ENCODE measurements around the gene MLLT10. TPM values are rescaled to one million over a fixed set of nuclear protein-coding genes. Genes with fewer than 3 reads are reported as not detected.

The MLLT10 gene
- total RNA-seq, 1 experiment from 2014 or later, result 60.1 TPM

DNA sequence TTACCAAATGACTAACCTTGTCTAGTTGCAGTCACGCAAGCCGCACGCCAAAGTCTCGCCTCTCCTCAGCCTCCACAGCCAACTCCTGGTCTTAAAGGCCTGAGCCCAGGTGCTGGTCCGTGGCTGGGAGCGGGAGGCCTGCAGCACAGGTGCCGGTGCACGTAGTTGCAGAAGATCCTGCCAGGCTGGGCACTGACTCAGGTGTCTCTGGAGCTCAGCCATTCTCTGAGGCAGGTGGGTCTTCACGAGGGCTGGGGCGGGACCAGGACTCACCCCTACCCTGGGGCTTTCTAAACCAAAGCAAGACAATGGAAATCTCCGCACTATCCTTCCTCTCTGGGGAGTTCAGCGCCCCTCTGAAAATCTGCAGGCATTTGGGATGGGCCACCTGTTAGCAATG, 216.4 kb downstream of the MLLT10 start:
- ATAC-seq (peak; percentile 14), DNase-seq (ENCODE audit: low spot score) (peak; percentile 41)
- POLR2A ChIA-PET, result no interaction called here
- Mint-ChIP-seq H3K9me3 (no peaks in the 10 kb centered on the region), H3K36me3 (peaks cover 14% of the 10 kb centered on the region), H3K27ac (peak overlapping the region; percentile 96), H3K27me3 (ENCODE audit: low read depth) (no peaks in the 10 kb centered on the region), H3K4me3 (0 out of 2 replicates have a peak overlapping the region, but pooled peaks have one; percentile 10), H3K4me1 (peaks cover 76% of the 10 kb centered on the region)
- CTCF ChIA-PET, result interaction anchor here (0.6 to 1.8 kb wide), 2 partner anchors 18 to 56 kb away, joined by 3 to 5 read pairs; no protein-coding TSS in a partner anchor
- TF ChIP-seq NR2C2 (CRISPR knock-in tag; IDR thresholded peaks at IDR 0.05), result no peak
- TF ChIP-seq, protein P1, sequence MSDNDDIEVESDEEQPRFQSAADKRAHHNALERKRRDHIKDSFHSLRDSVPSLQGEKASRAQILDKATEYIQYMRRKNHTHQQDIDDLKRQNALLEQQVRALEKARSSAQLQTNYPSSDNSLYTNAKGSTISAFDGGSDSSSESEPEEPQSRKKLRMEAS (CRISPR knock-in tag; IDR thresholded peaks at IDR 0.05), result peak; percentile 61; the same call in 1 of the 2 replicates
- 0 out of 2 replicates have a peak, but pooled peaks have one; percentile 16 for TF ChIP-seq NR3C1 (CRISPR knock-in tag; conservative IDR thresholded peaks at IDR 0.05; ENCODE audit: low read depth)
- no peak for TF ChIP-seq NFATC4 (CRISPR knock-in tag; IDR thresholded peaks at IDR 0.05)
- TF ChIP-seq, protein P2, sequence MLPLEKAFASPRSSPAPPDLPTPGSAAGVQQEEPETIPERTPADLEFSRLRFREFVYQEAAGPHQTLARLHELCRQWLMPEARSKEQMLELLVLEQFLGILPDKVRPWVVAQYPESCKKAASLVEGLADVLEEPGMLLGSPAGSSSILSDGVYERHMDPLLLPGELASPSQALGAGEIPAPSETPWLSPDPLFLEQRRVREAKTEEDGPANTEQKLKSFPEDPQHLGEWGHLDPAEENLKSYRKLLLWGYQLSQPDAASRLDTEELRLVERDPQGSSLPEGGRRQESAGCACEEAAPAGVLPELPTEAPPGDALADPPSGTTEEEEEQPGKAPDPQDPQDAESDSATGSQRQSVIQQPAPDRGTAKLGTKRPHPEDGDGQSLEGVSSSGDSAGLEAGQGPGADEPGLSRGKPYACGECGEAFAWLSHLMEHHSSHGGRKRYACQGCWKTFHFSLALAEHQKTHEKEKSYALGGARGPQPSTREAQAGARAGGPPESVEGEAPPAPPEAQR (CRISPR knock-in tag; IDR thresholded peaks at IDR 0.05), result 0 out of 2 replicates have a peak, but pooled peaks have one; percentile 10

DNA sequence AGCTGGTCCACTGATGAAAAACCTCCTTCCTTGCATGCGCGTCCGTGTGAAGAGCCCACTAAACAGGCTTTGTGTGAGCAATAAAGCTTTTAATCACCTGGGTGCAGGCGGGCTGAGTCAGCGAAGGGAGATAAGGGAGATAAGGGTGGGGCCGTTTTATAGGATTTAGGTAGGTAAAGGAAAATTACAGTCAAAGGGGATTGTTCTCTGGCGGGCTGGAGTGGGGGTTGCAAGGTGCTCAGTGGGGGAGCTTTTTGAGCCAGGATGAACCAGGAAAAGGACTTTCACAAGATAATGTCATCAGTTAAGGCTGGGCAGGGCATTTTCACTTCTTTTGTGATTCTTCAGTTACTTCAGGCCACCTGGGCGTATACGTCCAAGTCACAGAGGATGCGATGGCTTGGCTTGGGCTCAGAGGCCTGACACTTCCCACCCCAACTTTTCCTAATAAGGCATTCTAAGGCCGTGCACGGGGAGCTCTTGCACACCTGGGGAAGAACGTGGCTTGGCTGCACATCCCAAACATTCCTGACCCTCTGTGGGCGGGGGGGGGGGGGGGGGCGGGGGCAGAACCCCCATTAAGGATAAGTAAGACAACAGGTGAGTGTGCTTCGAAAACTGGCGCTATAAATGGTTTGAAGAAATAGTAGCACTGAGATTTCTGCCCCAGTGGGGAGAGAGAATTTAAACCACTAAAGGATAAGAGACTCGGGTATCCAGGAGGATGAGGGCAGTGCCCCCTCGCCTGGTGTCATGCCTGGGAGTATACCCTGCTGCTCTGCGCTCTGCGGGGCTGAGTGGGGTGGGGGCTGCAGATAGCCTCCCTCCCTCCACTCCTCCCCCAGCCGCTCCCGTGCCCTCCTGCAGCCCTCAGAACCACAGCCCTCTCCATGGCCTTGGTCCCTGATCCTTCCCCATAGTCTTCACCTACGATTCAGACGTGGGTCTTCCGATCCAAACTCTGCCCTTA, 217.6 kb downstream of the MLLT10 start:
- TF ChIP-seq NFE2L1 (CRISPR knock-in tag; IDR thresholded peaks at IDR 0.05) (0 out of 2 replicates have a peak, but pooled peaks have one; percentile 69), ZNF219 (CRISPR knock-in tag; IDR thresholded peaks at IDR 0.05; ENCODE audit: borderline replicate concordance) (no peak), ETV6 (CRISPR knock-in tag; IDR thresholded peaks at IDR 0.05) (peak; percentile 54), FOXK1 (CRISPR knock-in tag; IDR thresholded peaks at IDR 0.05) (no peak), TCF7 (CRISPR knock-in tag; IDR thresholded peaks at IDR 0.05; ENCODE audit: low read depth) (no peak)
- TF ChIP-seq, protein P3, sequence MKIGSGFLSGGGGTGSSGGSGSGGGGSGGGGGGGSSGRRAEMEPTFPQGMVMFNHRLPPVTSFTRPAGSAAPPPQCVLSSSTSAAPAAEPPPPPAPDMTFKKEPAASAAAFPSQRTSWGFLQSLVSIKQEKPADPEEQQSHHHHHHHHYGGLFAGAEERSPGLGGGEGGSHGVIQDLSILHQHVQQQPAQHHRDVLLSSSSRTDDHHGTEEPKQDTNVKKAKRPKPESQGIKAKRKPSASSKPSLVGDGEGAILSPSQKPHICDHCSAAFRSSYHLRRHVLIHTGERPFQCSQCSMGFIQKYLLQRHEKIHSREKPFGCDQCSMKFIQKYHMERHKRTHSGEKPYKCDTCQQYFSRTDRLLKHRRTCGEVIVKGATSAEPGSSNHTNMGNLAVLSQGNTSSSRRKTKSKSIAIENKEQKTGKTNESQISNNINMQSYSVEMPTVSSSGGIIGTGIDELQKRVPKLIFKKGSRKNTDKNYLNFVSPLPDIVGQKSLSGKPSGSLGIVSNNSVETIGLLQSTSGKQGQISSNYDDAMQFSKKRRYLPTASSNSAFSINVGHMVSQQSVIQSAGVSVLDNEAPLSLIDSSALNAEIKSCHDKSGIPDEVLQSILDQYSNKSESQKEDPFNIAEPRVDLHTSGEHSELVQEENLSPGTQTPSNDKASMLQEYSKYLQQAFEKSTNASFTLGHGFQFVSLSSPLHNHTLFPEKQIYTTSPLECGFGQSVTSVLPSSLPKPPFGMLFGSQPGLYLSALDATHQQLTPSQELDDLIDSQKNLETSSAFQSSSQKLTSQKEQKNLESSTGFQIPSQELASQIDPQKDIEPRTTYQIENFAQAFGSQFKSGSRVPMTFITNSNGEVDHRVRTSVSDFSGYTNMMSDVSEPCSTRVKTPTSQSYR (CRISPR knock-in tag; IDR thresholded peaks at IDR 0.05), result 0 out of 2 replicates have a peak, but pooled peaks have one; percentile 49
- TF ChIP-seq, protein P4, sequence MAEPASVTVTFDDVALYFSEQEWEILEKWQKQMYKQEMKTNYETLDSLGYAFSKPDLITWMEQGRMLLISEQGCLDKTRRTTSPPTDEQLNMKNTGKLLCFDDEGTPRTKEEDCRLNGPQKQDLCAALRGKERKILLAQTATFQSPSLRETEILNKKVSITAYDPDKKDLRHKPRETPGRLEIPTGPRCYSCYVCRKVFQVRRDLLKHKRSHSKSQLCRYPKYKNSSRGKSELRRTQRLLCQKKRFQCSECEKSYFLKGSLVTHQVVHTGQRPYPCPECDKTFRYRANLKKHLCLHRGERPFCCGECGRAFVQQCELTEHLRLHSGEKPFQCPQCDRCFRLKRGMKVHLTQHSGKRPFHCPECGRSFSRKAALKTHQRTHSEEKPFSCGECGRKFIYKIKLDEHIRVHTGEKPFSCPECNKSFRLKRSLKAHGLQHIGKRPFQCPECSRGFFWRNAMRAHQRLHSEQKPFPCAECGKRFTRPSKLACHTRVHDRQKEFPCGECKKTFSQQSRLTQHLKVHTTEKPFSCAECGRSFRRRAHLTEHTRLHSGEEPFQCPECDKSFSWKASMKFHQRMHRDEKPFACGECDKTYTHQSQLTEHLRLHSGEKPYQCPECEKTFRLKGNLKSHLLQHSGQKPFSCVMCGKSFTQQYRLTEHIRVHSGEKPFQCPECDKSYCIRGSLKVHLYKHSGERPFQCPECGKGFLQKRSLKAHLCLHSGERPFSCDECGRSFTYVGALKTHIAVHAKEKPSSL (CRISPR knock-in tag; conservative IDR thresholded peaks at IDR 0.05), result no peak
- TF ChIP-seq, protein P5, sequence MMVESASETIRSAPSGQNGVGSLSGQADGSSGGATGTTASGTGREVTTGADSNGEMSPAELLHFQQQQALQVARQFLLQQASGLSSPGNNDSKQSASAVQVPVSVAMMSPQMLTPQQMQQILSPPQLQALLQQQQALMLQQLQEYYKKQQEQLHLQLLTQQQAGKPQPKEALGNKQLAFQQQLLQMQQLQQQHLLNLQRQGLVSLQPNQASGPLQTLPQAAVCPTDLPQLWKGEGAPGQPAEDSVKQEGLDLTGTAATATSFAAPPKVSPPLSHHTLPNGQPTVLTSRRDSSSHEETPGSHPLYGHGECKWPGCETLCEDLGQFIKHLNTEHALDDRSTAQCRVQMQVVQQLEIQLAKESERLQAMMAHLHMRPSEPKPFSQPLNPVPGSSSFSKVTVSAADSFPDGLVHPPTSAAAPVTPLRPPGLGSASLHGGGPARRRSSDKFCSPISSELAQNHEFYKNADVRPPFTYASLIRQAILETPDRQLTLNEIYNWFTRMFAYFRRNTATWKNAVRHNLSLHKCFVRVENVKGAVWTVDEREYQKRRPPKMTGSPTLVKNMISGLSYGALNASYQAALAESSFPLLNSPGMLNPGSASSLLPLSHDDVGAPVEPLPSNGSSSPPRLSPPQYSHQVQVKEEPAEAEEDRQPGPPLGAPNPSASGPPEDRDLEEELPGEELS (CRISPR knock-in tag; IDR thresholded peaks at IDR 0.05), result peak; percentile 52; the same call in 1 of the 2 replicates
- TF ChIP-seq, protein P6, sequence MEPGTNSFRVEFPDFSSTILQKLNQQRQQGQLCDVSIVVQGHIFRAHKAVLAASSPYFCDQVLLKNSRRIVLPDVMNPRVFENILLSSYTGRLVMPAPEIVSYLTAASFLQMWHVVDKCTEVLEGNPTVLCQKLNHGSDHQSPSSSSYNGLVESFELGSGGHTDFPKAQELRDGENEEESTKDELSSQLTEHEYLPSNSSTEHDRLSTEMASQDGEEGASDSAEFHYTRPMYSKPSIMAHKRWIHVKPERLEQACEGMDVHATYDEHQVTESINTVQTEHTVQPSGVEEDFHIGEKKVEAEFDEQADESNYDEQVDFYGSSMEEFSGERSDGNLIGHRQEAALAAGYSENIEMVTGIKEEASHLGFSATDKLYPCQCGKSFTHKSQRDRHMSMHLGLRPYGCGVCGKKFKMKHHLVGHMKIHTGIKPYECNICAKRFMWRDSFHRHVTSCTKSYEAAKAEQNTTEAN (CRISPR knock-in tag; IDR thresholded peaks at IDR 0.05), result peak; percentile 90; the same call in 1 of the 2 replicates
- peak overlapping the region; percentile 96 for H3K27ac Mint-ChIP-seq
- ATAC-seq (peak; percentile 71), DNase-seq (ENCODE audit: low spot score) (peak; percentile 65)
- H3K9me3 Mint-ChIP-seq, result no peaks in the 10 kb centered on the region
- peaks cover 82% of the 10 kb centered on the region for H3K4me1 Mint-ChIP-seq
- POLR2A ChIA-PET, result interaction anchor here (0.8 to 1.8 kb wide), 5 partner anchors 224 to 253 kb away, joined by 3 to 22 read pairs (median 5); partner anchors contain the start of gene SKIDA1
- peak overlapping the region; percentile 28 for H3K4me3 Mint-ChIP-seq
- peaks cover 9% of the 10 kb centered on the region for H3K36me3 Mint-ChIP-seq
- no peaks in the 10 kb centered on the region for H3K27me3 Mint-ChIP-seq (ENCODE audit: low read depth)
- CTCF ChIA-PET, result interaction anchor here (0.6 to 1.8 kb wide), 5 partner anchors 10 to 202 kb away, joined by 3 to 5 read pairs (median 4); no protein-coding TSS in a partner anchor

All from WTC11 (cell line).